HCT116 (cell line): Measurements from ENCODE around the gene RCBTB2. TPM values are rescaled to one million over a fixed set of nuclear protein-coding genes. Genes with fewer than 3 reads are reported as not detected.

ENCODE experiments used
- ATAC-seq: fragments of 200-7000 bp; cut with Tn5 transposase; 2 replicates; pipeline ENCODE4 v1.9.1; 2020; ENCODE audit warnings: mild to moderate bottlenecking, moderate library complexity
- BruUV-seq: library from RNA; stranded (reverse); fragments of 400-500 nt; replicated peaks from 2 replicates; lab custom pipeline; 2021; lab: Mats Ljungman, UMichigan
- CTCF ChIA-PET: fragments of 300-600 bp; sonication (Branson Sonifier 250); formaldehyde crosslinking; loops from one replicate; lab custom pipeline; 2021; ENCODE audit warnings: antibody characterized with exemption; lab: Charles Lee
- POLR2A ChIA-PET: fragments of 300-600, 350-600 bp; sonication (Branson Sonifier 250); formaldehyde crosslinking; loops from one replicate; lab custom pipeline; 2021; ENCODE audit warnings: antibody characterized with exemption; lab: Charles Lee
- RAD21 ChIA-PET, 2 experiments: fragments of 300-600 bp; sonication (Branson Sonifier 250); formaldehyde crosslinking; loops; one replicate each; lab custom pipeline; 2023; ENCODE audit warnings: low total read pairs in 2 of 2; ENCODE audit not compliant: uncharacterized antibody in 2 of 2, unreplicated experiment in 2 of 2, low non-redundant PET in 1 of 2; lab: Charles Lee
- DNase-seq: peaks from one replicate; pipeline ENCODE4 v3.0.0-alpha.2; 2010; ENCODE audit warnings: low read depth, low spot score
- H2AFZ ChIP-seq: fragments of 200-600 bp; shearing (Covaris generic), sonication (generic); 2 replicates; pipeline ENCODE4 v1.6.1; 2017; ENCODE audit warnings: low read depth, mixed run types, mixed read lengths, antibody characterized with exemption, low read length; ENCODE audit not compliant: poor library complexity, severe bottlenecking
- H3K27ac ChIP-seq: 2 replicates; pipeline ENCODE4 v1.5.1; 2012; ENCODE audit warnings: low read depth, low read length
- H3K27me3 ChIP-seq: fragments of 200-600 bp; sonication (generic); 2 replicates; pipeline ENCODE4 v1.6.1; 2016; ENCODE audit warnings: mixed run types, low read length, mixed read lengths; ENCODE audit not compliant: insufficient read depth
- H3K36me3 ChIP-seq, 2 experiments: fragments of 200-500 bp in 1 of 2; fragments of 200-600 bp in 1 of 2; sonication (Bioruptor generic) in 1 of 2; sonication (generic) in 1 of 2; 2 replicates each; pipeline versions ENCODE4 v1.5.1 to v1.6.1; 2014 to 2016; ENCODE audit warnings: low read length in 2 of 2, inconsistent platforms in 1 of 2, mixed read lengths in 1 of 2, mixed run types in 1 of 2; ENCODE audit not compliant: insufficient read depth in 2 of 2, control insufficient read depth in 1 of 2
- H3K4me1 ChIP-seq, 2 experiments: fragments of 200-600 bp in 1 of 2; sonication (generic) in 1 of 2; 2 replicates each; pipeline versions ENCODE4 v1.5.1 to v1.6.1; 2012 to 2017; ENCODE audit warnings: low read length in 2 of 2, inconsistent platforms in 1 of 2, mild to moderate bottlenecking in 1 of 2, mixed read lengths in 1 of 2, mixed run types in 1 of 2, moderate library complexity in 1 of 2; ENCODE audit not compliant: insufficient read depth in 2 of 2, control insufficient read depth in 1 of 2
- H3K4me2 ChIP-seq: fragments of 200-600 bp; sonication (generic); 2 replicates; pipeline ENCODE4 v1.6.1; 2017; ENCODE audit warnings: mixed run types, low read length, mixed read lengths
- H3K4me3 ChIP-seq, 2 experiments: fragments of 200-600 bp in 1 of 2; sonication (generic) in 1 of 2; replicated peaks in 1 of 2; 2 replicates each; pipeline ENCODE4 v1.5.1; 2011 to 2016; ENCODE audit warnings: low read length in 2 of 2, control low read depth in 1 of 2, low read depth in 1 of 2, mild to moderate bottlenecking in 1 of 2, mixed read lengths in 1 of 2, mixed run types in 1 of 2
- H3K79me2 ChIP-seq: fragments of 200-600 bp; sonication (generic); 2 replicates; pipeline ENCODE4 v1.6.1; 2017; ENCODE audit warnings: mild to moderate bottlenecking, mixed run types, low read length, moderate library complexity, mixed read lengths; ENCODE audit not compliant: insufficient read depth
- H3K9ac ChIP-seq: fragments of 200-600 bp; sonication (generic); 2 replicates; pipeline ENCODE4 v1.6.1; 2016; ENCODE audit warnings: low read length, mixed read lengths
- H3K9me2 ChIP-seq: fragments of 200-600 bp; sonication (generic), shearing (Covaris generic); 2 replicates; pipeline ENCODE4 v1.6.1; 2017; ENCODE audit warnings: mixed run types, mild to moderate bottlenecking, moderate library complexity; ENCODE audit not compliant: insufficient read depth
- H3K9me3 ChIP-seq, 2 experiments: fragments of 200-500 bp in 1 of 2; fragments of 200-600 bp in 1 of 2; sonication (Bioruptor generic) in 1 of 2; sonication (generic) in 1 of 2; 2 replicates each; pipeline ENCODE4 v1.6.1; 2014 to 2017; ENCODE audit warnings: low read length in 2 of 2, mixed read lengths in 2 of 2, inconsistent platforms in 1 of 2, low read depth in 1 of 2, mild to moderate bottlenecking in 1 of 2, mixed run types in 1 of 2, moderate library complexity in 1 of 2; ENCODE audit not compliant: control insufficient read depth in 1 of 2, insufficient read depth in 1 of 2
- H4K20me1 ChIP-seq: fragments of 200-600 bp; sonication (generic), shearing (Covaris generic); 2 replicates; pipeline ENCODE4 v1.6.1; 2017; ENCODE audit warnings: mixed run types, mild to moderate bottlenecking, moderate library complexity; ENCODE audit not compliant: insufficient read depth
- FOSL1 ChIP-seq: IDR thresholded peaks from 2 replicates; pipeline ENCODE4 v1.6.1; 2012; ENCODE audit warnings: low read depth
- POLR2A ChIP-seq: IDR thresholded peaks from 2 replicates; pipeline ENCODE4 v1.7.0; 2011; ENCODE audit warnings: borderline replicate concordance; ENCODE audit not compliant: insufficient read depth, insufficient read length; ENCODE audit errors: extremely low read depth
- intact Hi-C: fragments of 100-400 bp; cut with micrococcal nuclease; formaldehyde crosslinking; loops from 2 replicates; pipeline ENCODE4 v1.10.0; 2022
- total RNA-seq: library from RNA; stranded (reverse); gene quantifications from one replicate; pipeline ENCODE4 v1.2.1, GENCODE V29; 2021; ENCODE audit not compliant: unreplicated experiment

Gene RCBTB2
- total RNA-seq, 1 experiment from 2014 or later: 1.3 TPM

DNA sequence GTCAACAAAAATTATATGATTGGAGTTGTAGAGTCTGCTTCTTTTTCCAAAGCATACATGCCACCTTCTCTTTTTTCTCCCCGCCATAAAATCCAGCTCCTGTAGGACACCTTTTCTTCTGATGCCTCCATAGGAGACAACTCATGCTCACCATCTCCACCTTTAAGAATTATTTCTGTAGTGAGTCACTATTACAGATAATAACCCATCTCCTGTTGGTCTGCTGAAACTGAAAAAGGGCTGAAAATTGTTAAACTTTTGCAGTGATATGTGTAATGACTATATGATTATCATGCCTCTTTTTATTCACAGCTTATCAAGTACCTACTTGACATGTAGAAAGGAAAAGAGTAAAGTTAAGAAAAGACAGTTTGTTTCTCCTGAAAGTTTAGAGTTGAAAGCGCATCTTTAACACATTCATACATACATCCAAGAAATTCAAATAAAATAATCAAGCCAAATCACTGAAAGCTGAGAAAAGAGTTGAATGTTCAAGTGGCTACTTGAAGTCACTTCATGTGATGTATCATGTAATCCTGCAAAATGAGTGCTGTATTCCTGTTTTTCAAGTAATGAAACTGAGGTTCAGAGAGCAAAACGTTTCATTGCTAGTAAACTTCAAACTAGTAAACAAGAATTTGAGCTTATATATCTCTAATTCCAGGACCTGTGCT lies 84.5 kb downstream of the RCBTB2 start:
- Histone ChIP-seq H3K27me3 (no peaks in the 10 kb centered on the region), H3K4me1 (peaks cover 0 to 5% of the 10 kb centered on the region in 2 experiments; a peak in 2 of 4 replicates), H2AFZ (no peak overlapping the region), H3K27ac (no peak overlapping the region), H3K4me3 (no peak overlapping the region), H4K20me1 (no peaks in the 10 kb centered on the region), H3K9ac (no peak overlapping the region), H3K36me3 (no peaks in the 10 kb centered on the region), H3K9me3 (no peaks in the 10 kb centered on the region), H3K79me2 (no peaks in the 10 kb centered on the region; the same call in 1 of the 2 replicates), H3K9me2 (no peaks in the 10 kb centered on the region), H3K4me2 (no peak overlapping the region)
- ChIA-PET RAD21 (no interaction called here), CTCF (no interaction called here), POLR2A (no interaction called here)
- BruUV-seq: no TSS peak
- no peak for DNase-seq
- intact Hi-C loops: no loop called here
- no peak for ATAC-seq
- no peak for TF ChIP-seq FOSL1

DNA sequence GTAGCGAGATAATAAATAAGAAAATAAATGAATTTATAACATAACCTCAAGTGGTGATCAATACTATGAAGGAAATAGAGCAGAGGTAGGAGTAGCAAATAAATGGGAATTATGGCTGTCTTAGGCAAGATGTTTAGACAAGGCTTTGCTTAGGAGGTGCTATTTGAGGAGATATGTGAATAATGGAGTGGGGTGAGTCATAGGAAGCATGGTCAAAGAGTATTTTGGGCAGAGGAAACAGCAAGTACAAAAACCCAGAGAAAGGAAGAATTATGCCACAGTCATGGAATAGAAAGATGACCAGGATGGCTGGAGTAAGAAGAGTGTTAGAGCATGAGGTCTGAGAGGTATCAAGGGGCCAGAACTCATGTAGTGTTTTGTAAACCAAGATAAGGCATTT lies 86.4 kb downstream of the RCBTB2 start:
- Histone ChIP-seq H3K27ac (no peak overlapping the region), H3K4me3 (no peak overlapping the region), H3K9ac (no peak overlapping the region), H3K9me2 (no peaks in the 10 kb centered on the region), H3K4me2 (no peak overlapping the region), H3K27me3 (no peaks in the 10 kb centered on the region), H3K36me3 (no peaks in the 10 kb centered on the region), H3K9me3 (no peaks in the 10 kb centered on the region), H3K4me1 (peaks cover 0 to 5% of the 10 kb centered on the region in 2 experiments; a peak in 2 of 4 replicates), H3K79me2 (no peaks in the 10 kb centered on the region; the same call in 1 of the 2 replicates), H4K20me1 (no peaks in the 10 kb centered on the region), H2AFZ (no peak overlapping the region)
- ChIA-PET CTCF (no interaction called here), POLR2A (no interaction called here), RAD21 (no interaction called here)
- BruUV-seq: no TSS peak
- intact Hi-C loops: no loop called here
- DNase-seq (no peak), ATAC-seq (no peak)
- TF ChIP-seq POLR2A (no peak), FOSL1 (0 out of 2 replicates have a peak, but pooled peaks have one; percentile 8)
